Stimulated activated CD8-positive, alpha-beta memory T cell treated with anti-CD3 and anti-CD28 coated beads, Interleukin-4, amount 100 ng/mL, for 24 hours (primary cell): ENCODE results near the gene MPP3.

Experiments used
- DNase-seq: peaks from one replicate; pipeline ENCODE4 v3.0.0-alpha.2; 2020; ENCODE audit warnings: low read depth

MPP3 gene

DNA sequence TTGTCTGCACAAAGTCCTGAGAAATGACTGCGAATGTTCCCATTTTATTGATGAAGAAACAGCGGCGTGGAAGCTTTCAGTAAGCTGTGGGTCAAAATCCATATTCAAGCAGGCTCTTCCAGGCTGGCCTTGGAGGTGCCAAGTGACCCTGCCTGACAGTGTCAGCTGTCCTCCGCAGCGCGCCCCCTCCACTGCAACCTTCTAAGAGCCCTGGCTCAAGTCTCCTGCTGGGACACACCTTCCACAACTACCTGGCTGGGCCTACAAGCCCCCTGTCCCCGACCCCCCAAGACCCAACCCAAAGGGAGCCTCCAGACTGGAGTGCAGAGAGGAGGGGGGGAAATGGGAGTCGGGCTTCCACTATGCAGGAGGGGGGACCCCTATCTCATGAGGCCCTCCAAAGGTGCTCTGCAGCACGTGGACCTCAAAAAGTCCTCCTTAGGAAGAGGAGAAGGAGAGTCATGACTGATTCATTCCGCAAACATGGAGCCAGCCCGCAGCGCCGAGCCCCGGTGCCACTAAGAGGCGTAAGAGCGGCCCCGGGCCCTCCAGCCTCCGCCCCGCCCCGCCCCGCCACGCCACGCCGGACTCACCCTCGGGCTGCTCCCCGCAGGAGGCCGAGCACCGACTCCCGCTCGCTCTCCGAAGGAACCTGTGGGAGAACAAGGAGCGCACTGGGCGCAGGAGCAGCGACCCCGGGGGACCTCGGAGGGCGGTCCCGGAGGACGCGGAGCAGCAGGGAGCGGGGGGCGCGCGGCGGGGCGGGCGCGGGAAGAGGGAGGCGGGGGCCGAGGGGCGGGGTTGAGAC lies 574 bp downstream of the MPP3 start:
- DNase-seq, result no peak

DNA sequence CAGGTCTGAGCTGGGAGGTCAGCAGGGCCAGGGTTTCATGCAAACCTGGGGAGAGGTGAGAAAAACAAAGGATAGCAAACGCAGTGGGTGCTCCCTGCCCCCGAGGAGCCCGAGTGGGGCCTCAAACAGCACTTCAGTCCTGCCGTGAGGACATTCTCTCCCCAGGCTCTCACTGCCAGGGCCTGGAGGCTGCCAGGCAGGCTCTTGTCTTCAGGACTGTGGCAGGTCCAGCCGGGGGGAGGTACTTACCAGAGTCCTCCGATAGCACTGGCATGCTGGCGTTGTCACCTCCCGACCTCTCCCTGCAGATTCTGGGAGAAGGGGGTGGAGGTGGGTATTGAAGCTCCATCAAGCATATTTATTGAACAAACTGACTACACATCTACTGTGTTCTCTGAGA lies 1.3 kb downstream of the MPP3 start:
- DNase-seq, result no peak

DNA sequence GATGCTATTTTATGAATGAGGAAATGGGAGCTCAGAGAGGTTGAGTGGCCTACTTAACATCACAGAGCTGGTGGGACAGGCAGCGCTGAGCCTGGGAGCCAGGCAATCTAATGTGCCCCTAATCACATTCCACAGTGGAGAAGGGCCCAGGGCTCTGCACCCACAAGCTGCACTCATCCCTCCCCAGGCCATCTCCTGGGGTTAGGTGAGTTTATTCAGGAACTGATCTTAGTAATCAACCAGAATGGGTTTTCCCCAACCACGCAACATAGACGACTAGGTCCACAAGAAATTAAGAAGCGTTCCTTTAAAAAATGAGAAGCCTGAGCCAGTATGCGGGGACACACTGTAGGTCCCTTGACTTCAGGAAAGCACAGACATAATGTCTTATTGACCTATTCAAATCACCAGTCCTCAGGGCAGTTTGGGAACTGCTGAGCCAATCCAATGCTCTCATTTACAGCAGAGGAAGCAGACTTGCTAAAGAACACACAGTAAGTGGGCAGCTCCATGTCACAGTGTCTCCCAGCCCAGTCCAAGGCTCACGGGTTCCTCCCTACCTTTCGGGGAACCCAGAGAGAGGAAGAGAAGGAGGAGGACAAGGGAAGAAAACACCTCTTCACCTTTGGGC lies 2.3 kb downstream of the MPP3 start:
- no peak for DNase-seq

DNA sequence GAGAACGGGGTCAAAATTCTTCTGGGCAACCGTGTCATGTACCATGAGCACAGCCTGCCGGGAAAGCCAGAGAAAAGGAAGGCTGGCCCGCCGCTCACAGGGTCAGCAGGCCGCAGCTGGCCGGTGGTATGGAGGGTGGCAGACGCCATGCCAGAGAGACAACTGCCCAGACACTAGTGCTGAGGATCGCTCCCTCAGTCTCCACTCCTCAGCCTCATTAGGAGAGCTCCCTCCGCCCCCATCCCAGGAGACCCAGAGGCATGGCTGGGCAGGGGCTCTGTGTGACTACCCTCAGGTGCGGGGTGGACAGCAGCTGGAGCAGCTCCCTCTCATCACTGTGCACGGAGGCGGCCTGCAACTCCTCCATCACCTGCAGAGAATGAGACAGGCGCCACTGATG lies 3.2 kb downstream of the MPP3 start:
- no peak for DNase-seq

DNA sequence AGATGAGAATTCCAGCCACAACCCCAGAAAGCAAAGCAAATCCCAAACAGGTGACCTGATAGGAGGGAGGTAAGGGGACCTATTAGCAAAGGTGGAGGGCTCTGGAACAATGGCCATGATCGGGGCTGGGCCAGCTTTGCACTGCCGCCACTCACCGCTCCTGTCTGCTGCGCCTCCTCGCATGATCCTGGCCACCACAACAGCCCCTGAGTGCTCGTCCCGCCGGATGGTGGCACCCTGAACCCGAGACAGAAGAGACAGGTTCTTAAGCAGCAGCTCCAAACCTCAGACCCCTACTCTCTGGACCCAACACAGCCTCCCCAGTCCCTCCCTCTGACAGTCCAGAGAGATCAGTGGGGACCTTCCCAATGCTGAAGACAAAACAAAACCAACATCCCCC lies 5.3 kb downstream of the MPP3 start:
- no peak for DNase-seq

DNA sequence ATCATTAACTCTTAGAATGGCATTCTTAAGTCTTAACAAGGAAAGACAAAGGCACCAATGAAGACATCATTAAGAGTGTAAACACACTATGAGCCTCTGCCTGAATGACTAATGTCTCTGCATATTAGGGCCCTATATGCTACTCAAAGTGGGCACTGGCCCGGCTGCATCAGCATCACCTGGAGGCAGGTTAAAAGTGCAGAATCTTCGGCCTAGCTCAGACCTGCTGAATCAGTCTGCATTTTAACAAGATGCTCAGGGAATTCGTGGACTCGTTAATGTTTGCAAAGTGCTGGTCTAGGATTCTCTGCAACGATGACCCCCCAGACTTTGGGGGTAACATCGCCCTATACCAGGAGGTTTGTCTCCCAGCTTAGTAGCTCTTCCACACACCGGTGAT lies 6.7 kb downstream of the MPP3 start:
- no peak for DNase-seq

DNA sequence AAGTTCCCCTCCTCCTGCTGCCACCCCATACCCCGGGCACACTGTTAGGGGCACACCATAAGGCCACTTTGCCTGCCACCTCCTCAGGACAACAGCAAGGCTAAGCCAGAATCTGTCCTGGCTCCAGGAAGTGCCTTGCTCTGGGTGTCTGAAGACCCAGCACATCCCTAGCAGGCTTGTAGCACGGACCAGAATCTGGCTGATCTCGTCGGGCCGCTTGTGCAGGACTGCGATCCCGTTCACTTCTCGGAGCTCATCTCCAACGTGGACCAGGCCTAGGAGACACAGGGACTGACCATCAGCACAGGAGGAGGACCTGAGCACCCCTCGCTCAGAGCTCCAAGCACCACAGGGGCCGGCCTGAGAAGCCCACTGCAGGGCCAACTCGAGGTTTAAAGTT lies 7.4 kb downstream of the MPP3 start:
- DNase-seq, result no peak

DNA sequence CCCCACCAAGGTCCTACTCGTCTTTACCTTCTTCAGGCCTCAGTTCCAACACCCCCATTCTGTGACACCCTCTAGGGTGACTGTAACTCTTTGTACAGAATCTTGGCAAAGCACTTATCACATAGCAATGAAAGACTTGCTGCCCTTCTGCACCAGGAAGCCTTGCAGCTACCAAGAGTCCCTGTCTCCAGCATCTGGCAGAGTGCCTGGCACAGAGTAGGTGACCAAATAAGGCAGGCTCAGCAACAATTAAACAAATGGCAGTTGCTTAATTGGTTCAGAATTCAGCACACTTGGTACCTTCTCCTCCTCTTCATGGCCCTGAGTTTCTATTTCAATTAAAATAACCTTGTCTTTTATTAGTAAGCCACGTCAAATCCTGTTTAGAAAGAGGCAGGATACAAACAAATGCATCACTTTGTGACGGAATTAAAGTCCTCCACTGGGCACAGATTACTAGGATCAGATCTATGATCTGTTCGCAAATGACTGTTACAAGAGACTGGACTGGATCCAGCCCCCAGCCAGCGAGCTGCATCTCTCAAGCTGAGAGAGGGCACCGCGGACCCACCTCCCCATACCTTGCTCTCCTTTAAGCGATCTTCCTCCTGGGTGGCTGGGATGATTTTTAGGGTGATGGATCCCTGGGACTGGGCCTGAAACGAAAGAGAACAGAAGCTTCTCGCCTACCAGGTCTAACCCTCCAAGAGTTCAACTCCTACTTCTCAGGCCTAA lies 9.4 kb downstream of the MPP3 start:
- DNase-seq, result no peak

DNA sequence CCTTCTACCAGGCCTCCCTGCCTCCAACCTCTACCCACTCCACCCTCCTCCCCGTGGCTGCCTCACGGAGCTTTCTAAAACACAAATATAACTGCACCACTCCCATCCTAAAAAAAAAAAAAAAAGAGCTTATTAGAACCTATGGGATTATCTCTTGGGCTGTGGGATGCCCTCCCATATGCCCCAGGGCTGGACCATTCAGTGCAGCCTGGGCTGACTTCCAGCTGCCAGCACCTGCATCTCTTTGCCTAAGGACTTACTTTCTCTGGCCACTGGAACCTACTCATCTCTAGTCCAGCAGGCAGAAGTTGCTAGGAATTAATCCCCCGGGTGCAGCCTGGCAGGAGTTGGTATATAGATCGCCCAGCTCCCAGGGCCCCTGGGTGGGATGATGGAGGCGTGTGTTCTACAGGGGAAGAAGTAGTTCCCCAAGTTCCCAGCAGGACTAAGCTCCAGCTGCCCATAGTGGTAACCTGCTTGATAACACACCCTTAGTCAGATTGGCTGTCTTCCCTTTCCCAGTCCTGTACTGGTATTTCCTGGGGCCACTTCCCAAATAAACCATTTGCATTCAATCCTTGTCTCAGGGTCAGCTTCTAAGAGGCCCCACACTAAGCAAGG lies 10.3 kb downstream of the MPP3 start:
- DNase-seq, result no peak

DNA sequence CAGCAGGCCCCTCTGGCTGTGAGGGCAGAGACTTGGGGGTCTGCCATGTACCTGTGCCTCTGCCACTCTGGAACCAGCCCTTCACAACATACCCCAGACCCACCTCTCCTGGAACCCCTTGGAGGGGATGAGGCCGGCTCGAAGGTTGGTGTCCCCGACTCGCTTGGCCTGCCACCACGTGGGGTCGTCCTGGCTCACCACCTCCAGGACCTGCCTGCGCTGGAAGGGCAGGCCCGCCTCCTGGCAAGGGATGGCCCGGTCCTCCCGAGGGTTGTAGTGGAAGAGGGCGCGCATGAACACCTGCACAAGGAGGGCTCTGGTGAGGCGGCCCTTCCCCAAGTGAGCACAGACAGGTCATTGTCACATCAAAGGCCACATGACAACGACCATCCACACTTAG lies 12.2 kb downstream of the MPP3 start:
- DNase-seq, result no peak

DNA sequence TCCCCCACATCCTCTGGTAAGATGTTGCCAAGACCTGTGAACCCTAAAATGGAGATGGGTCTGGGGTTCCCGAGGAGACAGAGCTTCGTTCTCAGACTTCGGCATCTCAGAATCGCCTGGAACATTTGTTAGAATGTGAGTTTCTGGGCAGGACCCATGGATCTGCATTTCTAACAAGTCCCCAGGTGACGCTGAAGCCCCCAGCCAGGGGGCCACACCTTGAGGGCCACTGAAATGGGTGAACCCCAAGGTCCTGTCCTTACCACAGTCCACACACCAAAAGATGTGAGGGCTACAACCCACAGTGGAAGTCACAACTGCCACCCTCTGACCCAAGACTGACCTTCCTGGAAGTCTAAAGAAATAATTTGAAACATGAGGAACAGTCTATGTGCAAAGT lies 14.0 kb downstream of the MPP3 start:
- no peak for DNase-seq

DNA sequence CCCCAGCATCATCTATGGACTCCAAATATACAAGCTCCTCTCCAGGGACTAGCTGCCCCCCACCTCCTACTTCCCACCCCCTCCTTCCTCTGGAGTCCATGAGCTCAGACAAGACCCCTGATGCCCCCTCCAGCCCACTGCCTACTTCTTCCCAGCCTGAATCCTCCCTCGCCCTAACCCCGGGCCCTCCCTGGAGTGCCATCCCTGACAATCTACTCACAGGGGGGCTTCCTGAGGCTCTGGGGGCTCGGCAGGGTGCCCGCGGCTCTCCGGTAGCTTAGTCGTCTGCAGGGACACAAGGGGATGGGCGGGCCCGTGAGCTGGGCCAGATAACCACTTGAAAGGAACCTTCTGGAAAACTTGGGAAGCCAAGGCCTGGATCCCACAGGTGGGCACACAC lies 15.1 kb downstream of the MPP3 start:
- no peak for DNase-seq

DNA sequence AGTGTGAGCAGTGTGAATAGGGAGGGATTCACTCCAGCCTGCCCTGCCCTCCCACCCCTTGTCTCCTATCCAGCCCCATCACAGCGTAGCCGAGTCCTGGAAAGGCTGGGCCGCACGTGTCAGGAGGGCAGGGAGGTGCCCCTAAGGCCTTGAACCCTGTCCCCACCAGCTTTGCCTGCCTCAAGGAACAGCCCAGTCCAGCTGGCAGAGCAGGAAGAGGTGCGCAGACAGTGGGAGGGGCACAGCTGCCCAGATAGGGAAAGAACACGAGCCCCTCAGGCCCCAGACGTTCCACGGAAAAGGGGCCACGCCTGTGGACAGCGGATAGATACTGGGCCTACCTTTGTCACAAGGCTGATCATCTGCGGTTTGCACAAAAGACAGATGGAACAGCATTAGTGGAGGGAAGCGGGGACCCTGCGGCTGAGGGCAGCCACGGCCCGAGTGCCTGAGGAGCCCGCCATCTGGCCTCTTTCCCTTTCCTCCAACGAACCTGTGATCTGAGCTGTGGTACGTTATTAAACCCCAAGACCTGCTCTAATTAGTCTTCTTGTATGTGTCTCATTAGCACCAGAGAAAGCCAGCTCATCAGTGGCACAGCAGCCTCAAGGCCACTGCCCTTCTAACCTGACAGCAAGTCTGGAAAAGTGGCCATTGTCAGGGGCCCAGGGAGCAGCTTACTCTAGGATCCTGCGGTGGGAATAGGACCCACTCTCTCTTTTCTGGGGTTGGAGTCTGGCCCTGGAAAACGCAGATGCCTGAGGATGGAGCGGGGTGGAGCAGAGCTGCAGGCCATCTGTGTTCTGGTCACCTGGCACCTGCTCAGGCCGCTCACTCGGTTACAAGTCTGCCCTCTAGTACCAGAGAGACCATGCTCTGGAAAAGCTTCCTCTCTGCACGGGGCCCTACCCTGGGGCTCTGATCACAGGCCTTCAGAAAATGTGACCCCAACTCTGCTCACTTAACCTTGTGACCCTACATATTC lies 16.3 kb downstream of the MPP3 start:
- DNase-seq, result no peak

DNA sequence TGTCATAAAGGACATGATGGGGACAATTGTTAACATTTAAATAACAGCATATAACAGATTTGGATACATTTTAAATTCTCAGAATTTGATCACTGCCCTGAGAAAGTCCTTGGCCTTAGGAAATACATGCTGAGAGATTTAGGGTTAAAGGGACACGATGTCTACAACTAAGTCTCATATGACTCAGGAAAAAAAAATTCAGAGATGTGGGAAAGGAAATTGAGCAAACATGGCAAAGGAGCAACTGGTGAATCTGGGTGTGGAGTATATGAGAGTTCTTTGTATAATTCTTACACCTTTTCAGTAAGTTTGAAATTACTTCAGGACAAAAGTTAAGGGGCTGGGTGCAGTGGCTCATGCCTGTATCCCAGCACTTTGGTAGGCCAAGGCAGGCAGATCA lies 18.2 kb downstream of the MPP3 start:
- DNase-seq, result no peak

DNA sequence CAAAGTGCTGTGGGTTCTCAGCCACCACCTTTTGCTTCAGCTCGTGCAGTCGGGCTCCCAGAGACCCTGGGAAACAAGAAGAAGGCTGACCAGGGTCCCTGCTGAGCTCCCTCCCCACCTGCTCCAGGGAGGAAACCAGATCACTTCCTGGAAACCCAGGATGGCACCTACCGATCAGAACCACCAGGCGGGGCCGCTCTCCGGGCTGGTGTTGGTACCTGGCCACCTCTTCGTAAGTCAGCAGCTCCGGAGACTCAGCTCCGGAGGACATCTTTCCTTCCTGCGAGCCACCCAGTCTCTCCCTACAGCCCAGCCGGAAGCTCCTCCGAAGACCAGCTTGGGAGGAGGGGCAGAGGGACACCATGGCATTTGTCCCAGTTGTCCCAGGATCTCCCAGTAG lies 18.9 kb downstream of the MPP3 start:
- no peak for DNase-seq

DNA sequence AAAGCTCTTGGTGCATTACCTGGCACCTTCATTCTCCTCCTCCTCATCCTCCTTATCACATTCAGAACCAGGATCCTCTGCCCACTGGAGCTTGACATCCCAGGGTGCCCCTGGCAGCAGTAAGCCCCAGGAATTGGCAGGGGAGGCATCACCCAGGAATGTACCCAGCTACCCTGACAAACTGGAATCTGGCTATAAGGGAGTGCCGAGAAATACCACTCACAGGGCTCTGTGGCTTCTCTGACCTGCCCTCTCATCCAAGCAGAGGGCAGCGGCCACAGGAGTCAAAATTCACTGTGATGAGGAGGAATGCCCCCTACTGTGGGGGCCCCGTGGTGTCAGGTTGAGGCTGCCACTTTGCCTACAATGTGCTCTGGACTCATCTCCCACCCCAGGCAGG lies 19.6 kb downstream of the MPP3 start:
- no peak for DNase-seq

DNA sequence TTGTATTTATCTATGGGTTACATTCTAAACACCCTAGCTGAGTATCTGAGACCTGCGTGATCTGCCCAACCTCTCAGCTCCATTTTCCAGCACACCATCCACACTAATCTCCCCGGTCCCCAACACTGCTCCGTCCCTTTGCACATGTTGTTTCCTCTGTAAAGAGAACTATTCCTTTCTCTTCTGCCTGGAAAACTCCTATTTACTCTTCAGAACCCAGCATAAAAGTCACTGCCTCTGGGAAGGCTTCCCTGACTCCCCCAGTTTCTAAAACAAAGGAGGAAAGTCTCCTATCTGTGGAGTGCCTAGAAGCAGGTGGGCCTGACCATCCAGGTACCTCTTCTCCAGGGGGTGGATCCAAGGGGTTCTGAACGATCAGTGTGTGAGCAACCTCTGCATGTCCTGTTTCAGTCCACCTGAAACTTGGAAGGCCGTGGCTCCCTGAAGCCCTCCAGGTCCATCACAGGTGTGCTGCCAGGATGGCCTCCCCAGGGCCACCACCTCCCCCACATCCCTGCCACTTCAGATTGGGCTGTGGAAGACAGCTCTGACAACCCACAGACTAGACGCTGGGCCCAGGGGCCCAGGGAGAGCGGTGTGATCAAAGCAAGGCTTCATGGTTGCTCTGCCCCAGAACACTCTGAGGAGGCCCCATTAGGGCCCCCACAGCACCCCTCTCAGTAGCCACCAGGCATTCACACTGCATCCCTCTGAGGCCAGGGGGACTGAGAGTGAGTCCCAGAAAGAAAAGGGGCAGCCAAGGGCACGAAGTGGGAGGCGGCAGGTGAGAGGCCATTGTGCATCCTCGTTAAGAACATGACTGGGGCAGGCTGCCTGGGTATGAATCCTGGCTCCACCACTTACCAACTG lies 20.3 kb downstream of the MPP3 start:
- DNase-seq, result no peak

DNA sequence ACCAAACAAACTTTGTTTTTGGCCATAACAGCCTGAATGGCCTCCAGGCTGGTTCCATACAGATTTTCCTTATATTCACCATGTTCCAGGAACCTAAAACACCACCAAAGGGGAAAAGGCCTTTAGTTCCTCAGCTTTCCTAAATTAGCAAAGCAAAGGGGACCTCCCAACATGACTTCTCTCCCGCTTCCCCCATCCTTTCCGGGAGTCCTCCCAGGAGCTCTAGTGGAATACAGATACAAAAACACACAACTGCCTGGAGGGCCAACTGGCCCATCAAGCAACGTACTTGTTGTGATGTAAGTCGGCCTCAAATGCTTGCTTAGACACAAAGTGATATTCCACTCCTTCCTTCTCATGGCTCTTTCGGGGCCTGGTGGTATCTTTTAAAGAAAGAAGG lies 22.1 kb downstream of the MPP3 start:
- no peak for DNase-seq

DNA sequence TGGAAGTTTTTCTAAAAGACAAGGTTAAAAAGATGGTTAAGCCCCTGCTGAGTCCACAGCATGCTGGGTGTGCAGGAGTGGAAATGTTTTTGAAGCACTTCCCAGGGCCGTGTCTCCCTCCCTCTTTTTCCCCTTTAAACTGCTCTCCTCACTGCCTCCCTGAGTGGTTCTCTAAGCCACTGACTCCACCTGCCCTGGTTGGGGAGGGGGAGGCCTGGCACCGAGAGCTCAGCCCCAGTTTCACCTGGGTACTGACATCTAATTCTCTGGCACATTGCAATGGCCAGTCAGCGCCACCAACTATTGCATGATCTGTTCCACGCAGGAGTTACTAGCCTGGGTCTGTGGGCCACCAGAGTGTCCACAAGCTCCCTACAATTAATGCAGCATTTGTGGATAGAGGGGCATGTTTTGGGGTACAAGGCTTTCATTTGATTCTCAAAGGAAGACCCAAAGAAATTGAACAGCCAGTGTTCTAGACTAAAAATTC lies 22.7 kb downstream of the MPP3 start:
- no peak for DNase-seq

DNA sequence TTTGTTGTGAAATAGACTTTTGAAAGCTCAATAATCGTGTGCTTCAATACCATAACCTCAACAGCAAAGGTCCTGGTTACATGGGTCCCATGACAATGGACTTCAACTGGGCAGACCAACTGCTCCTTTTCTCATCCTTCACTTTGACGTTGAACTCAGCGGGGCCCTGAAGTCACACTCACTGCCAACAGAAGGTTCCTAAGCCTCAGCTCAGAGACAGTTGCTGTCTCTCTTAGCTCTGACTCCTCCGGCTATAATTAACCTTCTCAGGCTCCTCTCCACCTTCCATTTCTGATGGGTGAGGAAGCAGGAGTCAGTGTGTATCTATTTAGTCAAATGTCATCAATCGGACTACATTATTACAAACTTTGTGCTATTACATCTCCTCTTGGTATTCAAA lies 23.8 kb downstream of the MPP3 start:
- no peak for DNase-seq

DNA sequence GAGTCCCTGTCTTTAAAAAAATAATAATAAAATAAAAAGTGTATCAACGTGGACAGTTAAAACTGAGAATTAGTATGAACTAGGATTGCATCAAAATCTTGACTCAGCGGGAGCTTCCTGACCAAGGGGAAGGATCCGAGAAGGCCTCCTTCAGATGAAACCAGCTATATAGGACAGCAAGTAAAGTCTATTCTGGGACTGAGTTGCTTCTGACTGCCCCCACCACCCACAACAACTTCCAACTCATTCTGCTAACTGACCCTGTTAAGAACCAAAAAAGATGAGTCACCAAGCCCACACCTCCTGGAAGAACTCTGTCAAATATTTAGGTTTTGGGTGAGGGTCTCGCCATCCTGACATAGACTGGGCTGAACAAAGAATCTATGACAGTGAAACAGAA lies 24.9 kb downstream of the MPP3 start:
- DNase-seq, result no peak
